AG08396 (cell line): ENCODE results near the gene PCDHGB5.
"Not testable (repeated sequence)": the region's sequence is repeated elsewhere in the genome, so short reads cannot be mapped to it uniquely, and the experiment has no call there.

ENCODE experiments used
- DNase-seq: peaks from one replicate; pipeline ENCODE4 v3.0.0; 2012; ENCODE audit warnings: low spot score, mixed read lengths

PCDHGB5 gene

DNA sequence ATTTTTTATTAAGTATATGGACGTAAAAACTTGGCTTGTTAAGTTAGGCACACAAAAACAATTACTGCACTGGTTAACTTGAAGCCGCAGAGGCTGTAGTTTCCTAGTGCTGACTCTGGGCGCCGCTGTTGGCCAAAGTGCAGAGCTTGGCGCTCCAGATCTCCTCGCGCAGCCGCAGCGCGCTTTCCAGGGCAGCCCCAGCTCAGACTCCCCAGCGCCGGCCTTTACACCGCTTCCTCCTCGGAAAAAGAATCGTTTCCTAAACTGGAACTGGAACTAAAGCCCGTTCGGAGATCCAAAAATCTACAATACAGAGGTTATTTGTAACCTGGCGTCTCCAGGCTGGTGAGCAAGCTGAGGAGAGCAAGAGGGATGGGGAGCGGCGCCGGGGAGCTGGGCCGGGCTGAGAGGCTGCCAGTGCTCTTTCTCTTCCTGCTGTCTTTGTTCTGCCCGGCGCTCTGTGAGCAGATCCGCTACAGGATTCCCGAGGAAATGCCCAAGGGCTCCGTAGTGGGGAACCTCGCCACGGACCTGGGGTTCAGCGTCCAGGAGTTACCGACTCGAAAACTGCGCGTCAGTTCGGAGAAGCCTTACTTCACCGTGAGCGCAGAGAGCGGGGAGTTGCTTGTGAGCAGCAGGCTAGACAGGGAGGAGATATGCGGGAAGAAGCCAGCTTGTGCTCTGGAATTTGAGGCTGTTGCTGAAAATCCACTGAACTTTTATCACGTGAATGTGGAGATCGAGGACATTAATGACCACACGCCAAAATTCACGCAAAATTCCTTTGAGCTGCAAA, at the start of gene PCDHGB5:
PCDHGB5 (plus strand) TSS at position 192 of the 796 bp plus-strand sequence; CDS start at position 373, 181 bp downstream.
- peak; percentile 66 for DNase-seq

DNA sequence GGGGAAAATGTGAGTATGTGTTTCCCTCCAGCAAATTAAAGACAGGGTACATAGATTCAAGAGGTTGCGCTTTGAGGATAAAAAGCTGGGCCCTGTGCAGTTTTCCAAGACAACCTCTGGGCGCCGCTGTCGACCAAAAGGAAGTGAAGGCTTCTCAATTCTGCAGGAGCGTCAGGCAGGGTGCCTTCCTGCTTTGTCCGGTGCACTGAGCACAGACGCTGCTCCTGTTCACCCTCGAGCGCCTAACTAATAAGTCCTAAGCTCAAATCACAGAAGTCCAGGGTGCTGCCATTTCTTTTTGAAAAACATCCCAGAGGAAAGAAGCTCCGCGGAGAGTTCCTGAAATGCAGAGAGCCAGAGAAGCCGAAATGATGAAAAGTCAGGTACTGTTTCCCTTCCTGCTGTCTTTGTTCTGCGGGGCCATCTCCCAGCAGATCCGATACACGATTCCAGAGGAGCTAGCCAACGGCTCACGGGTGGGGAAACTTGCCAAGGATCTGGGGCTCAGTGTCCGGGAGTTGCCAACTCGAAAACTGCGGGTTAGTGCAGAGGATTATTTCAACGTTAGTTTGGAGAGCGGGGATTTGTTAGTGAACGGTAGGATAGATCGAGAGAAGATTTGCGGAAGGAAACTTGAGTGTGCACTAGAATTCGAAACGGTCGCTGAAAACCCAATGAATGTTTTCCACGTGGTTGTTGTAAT, 47.7 kb upstream of the PCDHGB5 start, which contains the start of gene PCDHGB1:
PCDHGB1 (plus strand) TSS at position 183 of the 703 bp plus-strand sequence; CDS start at position 345, 162 bp downstream.
- DNase-seq: peak; percentile 84

DNA sequence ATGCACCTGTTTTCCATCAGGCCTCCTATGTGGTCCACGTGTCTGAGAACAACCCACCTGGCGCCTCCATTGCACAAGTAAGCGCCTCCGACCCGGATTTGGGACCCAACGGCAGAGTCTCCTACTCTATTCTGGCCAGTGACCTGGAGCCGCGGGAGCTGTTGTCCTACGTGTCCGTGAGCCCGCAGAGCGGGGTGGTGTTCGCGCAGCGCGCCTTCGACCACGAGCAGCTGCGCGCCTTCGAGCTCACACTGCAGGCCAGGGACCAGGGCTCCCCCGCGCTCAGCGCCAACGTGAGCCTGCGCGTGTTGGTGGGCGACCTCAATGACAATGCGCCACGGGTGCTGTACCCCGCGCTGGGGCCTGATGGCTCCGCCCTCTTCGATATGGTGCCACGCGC, 46.2 kb upstream of the PCDHGB5 start:
- no peak for DNase-seq

DNA sequence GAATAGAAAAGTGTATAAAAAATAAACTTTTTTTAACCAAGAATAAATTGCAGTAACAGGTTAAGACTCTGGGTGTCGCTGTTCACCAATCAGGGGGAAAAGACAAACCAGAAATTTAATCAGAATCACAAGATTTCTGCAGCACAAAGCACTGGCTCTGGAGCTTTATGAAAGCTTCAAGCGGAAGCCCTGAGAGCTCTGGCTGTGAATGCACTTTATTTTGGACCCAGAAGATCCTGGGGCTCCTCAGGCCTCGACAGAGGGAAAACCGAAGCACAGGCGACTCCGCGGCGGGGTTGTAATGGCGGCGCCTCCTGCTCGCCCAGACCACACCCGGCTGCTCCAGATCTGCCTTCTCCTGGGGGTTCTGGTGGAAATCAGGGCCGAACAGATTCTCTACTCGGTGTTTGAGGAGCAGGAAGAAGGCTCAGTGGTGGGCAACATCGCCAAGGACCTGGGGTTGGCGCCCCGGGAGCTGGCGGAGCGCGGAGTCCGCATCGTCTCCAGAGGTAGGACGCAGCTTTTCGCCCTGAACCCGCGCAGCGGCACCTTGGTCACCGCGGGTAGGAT, 42.8 kb upstream of the PCDHGB5 start, which contains the start of gene PCDHGA4:
PCDHGA4 (plus strand) TSS at position 122 of the 570 bp plus-strand sequence; CDS start at position 209, 87 bp downstream.
- no peak for DNase-seq

DNA sequence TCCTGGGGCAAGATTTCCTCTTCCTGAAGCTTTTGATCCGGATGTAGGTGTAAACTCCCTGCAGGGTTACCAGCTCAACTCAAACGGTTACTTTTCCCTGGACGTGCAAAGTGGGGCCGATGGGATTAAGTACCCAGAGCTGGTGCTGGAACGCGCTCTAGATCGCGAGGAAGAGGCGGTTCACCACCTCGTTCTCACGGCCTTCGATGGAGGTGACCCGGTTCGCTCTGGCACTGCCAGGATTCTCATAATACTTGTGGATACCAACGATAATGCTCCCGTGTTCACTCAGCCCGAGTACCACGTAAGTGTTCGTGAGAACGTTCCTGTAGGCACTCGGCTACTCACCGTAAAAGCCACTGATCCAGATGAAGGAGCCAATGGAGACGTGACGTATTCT, 42.1 kb upstream of the PCDHGB5 start:
- DNase-seq: no peak

DNA sequence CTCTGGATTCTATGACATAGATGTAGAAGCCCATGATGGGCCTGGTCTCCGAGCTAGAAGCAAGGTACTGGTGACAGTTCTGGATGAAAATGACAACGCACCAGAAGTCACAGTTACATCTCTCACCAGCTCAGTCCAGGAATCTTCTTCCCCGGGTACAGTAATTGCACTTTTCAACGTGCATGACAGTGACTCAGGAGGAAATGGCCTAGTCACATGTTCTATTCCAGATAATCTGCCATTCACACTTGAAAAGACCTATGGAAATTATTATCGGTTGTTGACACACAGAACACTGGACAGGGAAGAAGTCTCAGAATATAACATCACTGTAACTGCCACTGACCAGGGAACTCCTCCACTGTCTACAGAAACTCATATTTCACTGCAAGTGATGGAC, 41.6 kb upstream of the PCDHGB5 start:
- no peak for DNase-seq

DNA sequence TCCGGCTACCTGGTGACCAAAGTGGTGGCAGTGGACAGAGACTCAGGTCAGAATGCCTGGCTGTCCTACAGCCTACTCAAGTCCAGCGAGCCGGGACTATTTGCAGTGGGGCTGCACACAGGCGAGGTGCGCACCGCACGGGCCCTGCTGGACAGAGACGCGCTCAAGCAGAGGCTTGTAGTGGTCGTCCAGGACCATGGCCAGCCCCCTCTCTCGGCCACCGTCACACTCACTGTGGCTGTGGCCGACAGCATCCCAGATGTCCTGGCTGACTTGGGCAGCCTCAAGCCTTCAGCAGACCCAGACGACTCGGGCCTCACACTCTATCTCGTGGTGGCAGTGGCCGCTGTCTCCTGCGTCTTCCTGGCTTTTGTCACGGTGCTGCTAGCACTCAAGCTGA, 40.8 kb upstream of the PCDHGB5 start:
- no peak for DNase-seq

DNA sequence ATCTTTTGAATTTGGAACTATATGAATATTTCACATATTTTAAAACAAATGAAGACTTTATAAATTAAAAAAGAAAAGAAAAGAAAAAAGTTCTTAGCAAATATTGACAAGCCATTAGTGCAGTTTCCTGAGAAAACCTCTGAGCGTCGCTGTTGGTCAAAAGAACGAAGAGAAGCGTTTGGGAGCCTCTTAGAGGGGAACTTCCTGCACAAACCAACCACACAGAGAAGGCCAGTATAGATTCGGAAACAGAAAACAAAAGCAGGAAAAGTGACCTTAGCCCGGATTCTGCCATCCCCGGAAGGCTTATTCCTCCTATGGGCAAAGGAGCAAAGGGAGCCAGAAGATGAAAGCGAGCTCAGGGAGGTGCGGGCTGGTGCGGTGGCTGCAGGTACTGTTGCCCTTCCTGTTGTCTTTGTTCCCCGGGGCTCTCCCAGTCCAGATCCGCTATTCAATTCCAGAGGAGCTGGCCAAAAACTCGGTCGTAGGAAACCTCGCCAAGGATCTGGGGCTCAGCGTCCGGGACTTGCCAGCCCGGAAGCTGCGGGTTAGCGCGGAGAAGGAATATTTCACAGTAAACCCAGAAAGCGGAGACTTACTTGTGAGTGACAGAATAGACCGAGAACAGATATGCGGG, 37.8 kb upstream of the PCDHGB5 start, which contains the start of gene PCDHGB2:
PCDHGB2 (plus strand) TSS at position 205 of the 637 bp plus-strand sequence; CDS start at position 347, 142 bp downstream.
- DNase-seq: peak; percentile 67

DNA sequence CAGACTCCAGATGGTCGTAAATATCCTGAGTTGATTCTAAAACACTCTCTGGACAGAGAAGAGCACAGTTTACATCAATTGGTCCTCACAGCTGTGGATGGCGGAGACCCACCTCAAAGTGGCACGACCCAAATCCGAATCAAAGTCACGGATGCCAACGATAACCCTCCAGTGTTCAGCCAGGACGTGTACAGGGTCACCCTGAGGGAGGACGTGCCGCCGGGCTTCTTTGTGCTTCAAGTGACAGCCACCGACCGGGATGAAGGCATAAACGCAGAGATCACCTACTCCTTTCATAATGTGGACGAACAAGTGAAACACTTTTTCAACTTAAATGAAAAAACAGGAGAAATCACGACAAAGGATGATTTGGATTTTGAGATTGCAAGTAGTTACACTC, 37.1 kb upstream of the PCDHGB5 start:
- no peak for DNase-seq

DNA sequence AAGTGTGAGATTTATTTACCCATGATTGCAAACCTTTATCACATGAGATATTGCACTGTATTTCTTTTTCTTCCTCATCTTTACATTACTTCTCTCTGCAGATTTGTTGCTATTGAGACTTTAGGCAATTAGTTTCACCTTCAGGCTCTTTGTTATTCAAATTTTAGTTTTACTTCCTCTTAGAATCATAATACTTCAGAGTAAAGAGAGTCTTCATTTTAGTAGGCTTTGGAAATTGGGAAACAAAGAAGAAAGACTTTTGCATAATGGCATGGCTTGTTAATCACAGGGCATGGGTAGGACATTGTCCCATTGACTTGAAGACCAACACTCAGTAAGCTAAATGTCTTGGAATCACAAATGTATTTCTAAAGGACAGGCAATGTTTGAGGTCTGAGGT, 35.0 kb upstream of the PCDHGB5 start:
- DNase-seq: no peak

DNA sequence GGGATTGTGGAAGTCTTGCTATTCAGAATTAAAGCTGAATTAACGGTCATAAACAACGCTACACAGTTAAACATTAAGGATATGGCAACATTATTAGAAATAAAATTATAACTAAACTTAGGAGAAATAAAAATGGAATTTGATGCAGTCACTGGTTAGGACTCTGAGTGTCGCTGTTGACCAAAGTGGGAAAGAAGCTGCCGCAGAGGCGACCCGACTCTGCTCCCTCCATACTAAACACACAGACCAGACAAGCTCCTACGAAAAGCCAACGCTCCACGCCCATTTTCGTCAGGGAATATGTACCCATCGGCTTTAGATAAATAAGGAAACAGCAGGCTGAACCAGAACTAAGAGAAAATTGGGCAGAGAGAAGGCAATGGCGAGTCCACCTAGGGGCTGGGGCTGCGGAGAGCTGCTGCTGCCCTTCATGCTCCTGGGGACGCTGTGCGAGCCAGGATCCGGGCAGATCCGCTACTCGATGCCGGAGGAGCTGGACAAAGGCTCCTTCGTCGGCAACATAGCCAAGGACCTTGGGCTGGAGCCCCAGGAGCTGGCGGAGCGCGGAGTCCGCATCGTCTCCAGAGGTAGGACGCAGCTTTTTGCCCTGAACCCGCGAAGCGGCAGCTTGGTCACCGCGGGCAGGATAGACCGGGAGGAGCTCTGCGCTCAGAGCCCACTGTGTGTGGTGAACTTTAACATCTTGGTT, 33.6 kb upstream of the PCDHGB5 start, which contains the start of gene PCDHGA5:
PCDHGA5 (plus strand) TSS at position 211 of the 709 bp plus-strand sequence; CDS start at position 380, 169 bp downstream.
- peak; percentile 44 for DNase-seq

DNA sequence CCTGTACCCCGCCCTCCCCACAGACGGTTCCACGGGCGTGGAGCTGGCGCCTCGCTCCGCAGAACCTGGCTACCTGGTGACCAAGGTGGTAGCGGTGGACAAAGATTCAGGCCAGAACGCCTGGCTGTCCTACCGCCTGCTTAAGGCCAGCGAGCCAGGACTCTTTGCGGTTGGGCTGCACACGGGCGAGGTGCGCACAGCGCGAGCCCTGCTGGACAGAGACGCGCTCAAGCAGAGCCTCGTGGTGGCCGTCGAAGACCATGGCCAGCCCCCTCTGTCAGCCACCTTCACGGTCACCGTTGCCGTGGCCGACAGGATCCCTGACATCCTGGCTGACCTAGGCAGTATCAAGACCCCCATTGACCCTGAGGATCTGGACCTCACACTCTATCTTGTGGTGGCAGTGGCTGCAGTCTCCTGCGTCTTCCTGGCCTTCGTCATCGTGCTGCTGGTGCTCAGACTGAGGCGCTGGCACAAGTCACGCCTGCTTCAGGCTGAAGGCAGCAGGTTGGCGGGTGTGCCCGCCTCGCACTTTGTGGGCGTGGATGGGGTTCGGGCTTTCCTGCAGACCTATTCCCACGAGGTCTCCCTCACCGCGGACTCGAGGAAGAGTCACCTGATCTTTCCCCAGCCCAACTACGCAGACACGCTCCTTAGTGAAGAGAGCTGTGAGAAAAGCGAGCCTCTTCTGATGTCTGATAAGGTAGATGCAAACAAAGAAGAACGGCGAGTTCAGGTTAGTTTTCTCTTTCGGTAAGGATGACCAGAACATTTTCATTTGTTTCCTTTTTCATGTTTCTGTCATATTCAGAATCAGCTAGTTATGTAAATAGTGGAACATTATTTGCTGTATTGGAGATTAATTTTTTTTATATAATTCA, 31.5 kb upstream of the PCDHGB5 start:
- DNase-seq: no peak

DNA sequence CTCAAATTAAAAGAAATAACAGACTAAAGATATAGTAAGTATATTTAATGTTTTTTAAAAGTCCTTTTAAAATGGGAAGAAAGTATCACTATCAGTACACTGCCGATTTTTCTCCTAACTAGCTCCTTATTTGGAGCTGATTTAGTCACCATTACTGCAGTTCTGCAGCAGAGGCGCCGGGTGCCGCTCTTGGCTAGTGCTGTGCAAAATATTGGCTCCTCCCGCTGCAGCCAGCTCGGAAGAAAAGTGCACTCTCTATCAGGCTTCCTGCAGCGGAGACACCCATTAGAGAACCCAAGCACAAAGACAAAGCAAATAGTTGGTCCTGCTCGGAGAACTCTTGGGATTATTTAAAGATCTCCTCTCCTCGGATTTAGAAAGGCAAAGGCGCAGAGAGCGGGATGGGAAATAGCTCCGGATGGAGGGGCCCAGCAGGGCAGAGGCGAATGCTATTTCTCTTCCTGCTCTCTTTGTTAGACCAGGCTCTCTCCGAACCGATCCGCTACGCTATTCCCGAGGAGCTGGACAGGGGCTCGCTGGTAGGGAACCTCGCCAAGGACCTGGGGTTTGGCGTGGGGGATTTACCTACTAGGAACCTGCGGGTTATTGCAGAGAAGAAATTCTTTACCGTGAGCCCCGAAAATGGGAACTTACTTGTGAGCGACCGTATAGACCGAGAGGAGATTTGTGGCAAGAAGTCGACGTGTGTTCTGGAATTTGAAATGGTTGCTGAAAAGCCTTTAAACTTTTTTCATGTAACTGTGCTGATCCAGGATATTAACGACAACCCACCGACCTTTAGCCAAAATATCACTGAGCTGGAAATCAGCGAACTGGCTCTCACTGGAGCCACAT, 27.5 kb upstream of the PCDHGB5 start, which contains the start of gene PCDHGB3:
PCDHGB3 (plus strand) TSS at position 249 of the 855 bp plus-strand sequence; CDS start at position 402, 153 bp downstream.
- DNase-seq: peak; percentile 80

DNA sequence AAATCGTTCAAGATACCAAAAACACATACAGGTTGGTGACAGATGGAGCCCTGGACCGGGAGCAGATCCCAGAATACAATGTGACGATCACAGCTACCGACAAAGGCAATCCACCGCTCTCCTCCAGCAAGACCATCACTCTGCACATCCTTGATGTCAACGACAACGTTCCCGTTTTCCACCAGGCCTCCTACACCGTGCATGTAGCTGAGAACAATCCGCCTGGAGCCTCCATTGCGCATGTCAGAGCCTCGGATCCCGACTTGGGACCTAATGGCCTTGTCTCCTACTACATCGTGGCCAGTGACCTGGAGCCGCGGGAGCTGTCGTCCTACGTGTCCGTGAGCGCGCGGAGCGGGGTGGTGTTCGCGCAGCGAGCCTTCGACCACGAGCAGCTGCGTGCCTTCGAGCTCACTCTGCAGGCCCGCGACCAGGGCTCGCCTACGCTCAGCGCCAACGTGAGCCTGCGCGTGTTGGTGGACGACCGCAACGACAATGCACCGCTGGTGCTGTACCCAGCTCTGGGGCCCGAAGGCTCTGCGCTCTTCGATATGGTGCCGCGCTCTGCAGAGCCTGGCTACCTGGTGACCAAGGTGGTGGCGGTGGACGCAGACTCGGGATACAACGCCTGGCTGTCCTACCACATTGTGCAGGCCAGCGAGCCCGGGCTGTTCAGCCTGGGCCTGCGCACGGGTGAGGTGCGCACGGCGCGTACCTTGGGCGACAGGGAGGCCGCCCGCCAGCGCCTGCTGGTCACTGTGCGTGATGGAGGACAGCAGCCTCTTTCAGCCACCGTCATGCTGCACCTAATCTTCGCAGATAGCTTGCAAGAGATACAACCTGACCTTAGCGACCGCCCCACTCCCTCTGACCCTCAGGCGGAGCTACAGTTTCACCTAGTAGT, 25.9 kb upstream of the PCDHGB5 start:
- no peak for DNase-seq

DNA sequence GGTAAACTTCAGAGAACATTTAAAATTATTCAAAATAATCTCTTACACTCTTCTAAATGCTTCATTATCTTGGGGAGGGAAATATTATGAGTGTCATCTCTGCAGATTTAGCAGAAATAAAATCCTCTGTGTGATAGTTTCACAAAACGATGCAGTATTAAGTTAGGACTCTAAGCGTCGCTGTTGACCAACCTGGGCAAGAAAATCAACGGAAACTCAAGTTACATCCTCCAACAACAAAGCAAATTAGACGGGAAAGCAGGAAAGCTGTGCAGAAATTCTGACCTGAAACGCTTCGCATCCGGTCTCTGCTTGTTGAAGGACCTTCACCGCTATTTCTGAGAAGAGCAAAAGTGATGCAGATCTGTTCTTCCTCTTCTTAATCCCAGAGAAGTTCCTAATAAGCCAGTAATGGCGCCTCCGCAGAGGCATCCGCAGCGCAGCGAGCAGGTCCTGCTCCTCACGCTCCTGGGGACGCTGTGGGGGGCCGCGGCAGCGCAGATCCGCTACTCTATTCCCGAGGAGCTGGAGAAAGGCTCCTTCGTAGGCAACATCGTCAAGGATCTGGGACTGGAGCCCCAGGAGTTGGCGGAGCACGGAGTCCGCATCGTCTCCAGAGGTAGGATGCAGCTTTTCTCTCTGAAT, 24.0 kb upstream of the PCDHGB5 start, which contains the start of gene PCDHGA6:
PCDHGA6 (plus strand) TSS at position 219 of the 645 bp plus-strand sequence; CDS start at position 412, 193 bp downstream.
- DNase-seq: peak; percentile 50

DNA sequence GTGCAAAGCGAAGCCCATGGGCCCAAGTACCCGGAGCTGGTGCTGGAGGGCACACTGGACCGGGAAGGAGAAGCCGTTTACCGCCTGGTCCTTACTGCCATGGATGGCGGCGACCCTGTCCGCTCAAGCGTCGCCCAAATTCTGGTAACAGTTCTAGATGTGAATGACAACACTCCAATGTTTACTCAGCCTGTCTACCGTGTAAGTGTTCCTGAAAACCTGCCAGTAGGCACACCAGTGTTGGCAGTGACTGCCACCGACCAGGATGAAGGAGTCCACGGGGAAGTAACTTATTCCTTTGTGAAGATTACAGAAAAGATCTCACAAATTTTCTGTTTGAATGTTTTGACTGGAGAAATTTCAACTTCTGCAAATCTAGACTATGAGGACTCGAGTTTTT, 23.1 kb upstream of the PCDHGB5 start:
- no peak for DNase-seq

DNA sequence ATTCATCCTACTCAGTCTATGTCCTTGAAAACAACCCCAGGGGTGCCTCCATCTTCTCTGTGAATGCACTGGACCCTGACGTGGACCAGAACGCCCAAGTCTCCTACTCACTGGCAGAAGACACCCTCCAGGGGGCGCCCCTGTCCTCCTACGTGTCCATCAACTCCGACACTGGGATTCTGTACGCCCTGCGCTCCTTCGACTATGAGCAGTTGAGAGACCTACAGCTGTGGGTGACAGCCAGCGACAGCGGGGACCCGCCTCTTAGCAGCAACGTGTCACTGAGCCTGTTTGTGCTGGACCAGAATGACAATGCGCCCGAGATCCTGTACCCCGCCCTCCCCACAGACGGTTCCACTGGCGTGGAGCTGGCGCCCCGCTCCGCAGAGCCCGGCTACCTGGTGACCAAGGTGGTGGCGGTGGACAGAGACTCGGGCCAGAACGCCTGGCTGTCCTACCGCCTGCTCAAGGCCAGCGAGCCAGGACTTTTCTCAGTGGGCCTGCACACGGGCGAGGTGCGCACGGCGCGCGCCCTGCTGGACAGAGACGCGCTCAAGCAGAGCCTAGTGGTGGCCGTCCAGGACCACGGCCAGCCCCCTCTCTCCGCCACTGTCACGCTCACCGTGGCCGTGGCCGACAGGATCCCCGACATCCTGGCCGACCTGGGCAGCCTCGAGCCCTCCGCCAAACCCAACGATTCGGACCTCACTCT, 22.1 kb upstream of the PCDHGB5 start:
- not testable (repeated sequence) for DNase-seq
